Mesothelial cell of epicardium (in vitro differentiated cells): ENCODE data around the gene GRPEL2. TPM values are rescaled to one million over a fixed set of nuclear protein-coding genes. Genes with fewer than 3 reads are reported as not detected.

Experiments used
- DNase-seq, 2 experiments: peaks; one replicate each; pipeline ENCODE4 v3.0.0; 2021; ENCODE audit warnings: low spot score in 2 of 2; ENCODE audit not compliant: unreplicated experiment in 2 of 2
- H3K27ac Mint-ChIP-seq: 2 replicates; pipeline ENCODE4 v1.8.0; 2021; ENCODE audit warnings: mixed read lengths
- H3K27me3 Mint-ChIP-seq: 2 replicates; pipeline ENCODE4 v1.8.0; 2021; ENCODE audit warnings: low read depth, mixed read lengths
- H3K36me3 Mint-ChIP-seq: 2 replicates; pipeline ENCODE4 v1.8.0; 2021; ENCODE audit warnings: mixed read lengths
- H3K4me1 Mint-ChIP-seq: 2 replicates; pipeline ENCODE4 v1.8.0; 2021; ENCODE audit warnings: mixed read lengths
- H3K4me3 Mint-ChIP-seq: 2 replicates; pipeline ENCODE4 v1.8.0; 2021; ENCODE audit warnings: mild to moderate bottlenecking, moderate library complexity, mixed read lengths
- H3K9me3 Mint-ChIP-seq: 2 replicates; pipeline ENCODE4 v1.8.0; 2021; ENCODE audit warnings: mixed read lengths
- CTCF ChIP-seq: fragments of 200-600 bp; sonication (generic); IDR thresholded peaks from one replicate; pipeline ENCODE4 v1.5.0; 2021; ENCODE audit warnings: antibody characterized with exemption; ENCODE audit not compliant: unreplicated experiment
- total RNA-seq: library from RNA; stranded (reverse); gene quantifications from 3 replicates; pipeline ENCODE4 v1.2.1, GENCODE V29; 2021

GRPEL2 gene
- total RNA-seq, 1 donor from 2014 or later, result 15.4 TPM

GRCh38 chr5:149374801-149375200 is 29.5 kb downstream of the GRPEL2 start:
- Mint-ChIP-seq H3K27me3 (no peaks in the 10 kb centered on the region), H3K4me3 (no peak overlapping the region), H3K9me3 (no peaks in the 10 kb centered on the region), H3K36me3 (no peaks in the 10 kb centered on the region), H3K4me1 (peaks cover 12% of the 10 kb centered on the region), H3K27ac (no peak overlapping the region)
- TF ChIP-seq CTCF, result no peak
- no peak for DNase-seq

GRCh38 chr5:149375434-149375833 is 30.1 kb downstream of the GRPEL2 start:
- Mint-ChIP-seq H3K36me3 (no peaks in the 10 kb centered on the region), H3K27ac (no peak overlapping the region), H3K9me3 (no peaks in the 10 kb centered on the region), H3K27me3 (no peaks in the 10 kb centered on the region), H3K4me3 (no peak overlapping the region), H3K4me1 (peaks cover 14% of the 10 kb centered on the region)
- no peak for DNase-seq
- no peak for TF ChIP-seq CTCF

- Mint-ChIP-seq H3K27ac (no peak overlapping the region), H3K4me1 (peaks cover 13% of the 10 kb centered on the region), H3K27me3 (no peaks in the 10 kb centered on the region), H3K9me3 (no peaks in the 10 kb centered on the region), H3K36me3 (no peaks in the 10 kb centered on the region), H3K4me3 (no peak overlapping the region)
- no peak for DNase-seq
- TF ChIP-seq CTCF, result no peak
These were observed 30.8 kb downstream of the GRPEL2 start for GRCh38 chr5:149376104-149376503.

- Mint-ChIP-seq H3K27me3 (no peaks in the 10 kb centered on the region), H3K27ac (no peak overlapping the region), H3K9me3 (no peaks in the 10 kb centered on the region), H3K4me1 (peaks cover 19% of the 10 kb centered on the region), H3K4me3 (no peak overlapping the region), H3K36me3 (no peaks in the 10 kb centered on the region)
- DNase-seq, result no peak
- TF ChIP-seq CTCF, result no peak
These were observed 31.6 kb downstream of the GRPEL2 start for GRCh38 chr5:149376711-149377447.

GRCh38 chr5:149378241-149378820 is 33.0 kb downstream of the GRPEL2 start:
- Mint-ChIP-seq H3K27ac (peak overlapping the region; percentile 66), H3K4me1 (peaks cover 22% of the 10 kb centered on the region), H3K9me3 (no peaks in the 10 kb centered on the region), H3K36me3 (no peaks in the 10 kb centered on the region), H3K27me3 (no peaks in the 10 kb centered on the region), H3K4me3 (no peak overlapping the region)
- DNase-seq, result no peak
- no peak for TF ChIP-seq CTCF
